ENCODE data around the gene COG1.
A peak's percentile ranks its signal among the peaks of the same experiment; 100 is the strongest.

COG1 gene

GRCh38 chr17:73172252-73172651 is 20.6 kb upstream of the COG1 start:
- no peak for DNase-seq

- no peak for DNase-seq
These were observed 18.7 kb upstream of the COG1 start for GRCh38 chr17:73174126-73174525.

GRCh38 chr17:73175962-73176565 is 16.8 kb upstream of the COG1 start:
- DNase-seq, result no peak

DNA sequence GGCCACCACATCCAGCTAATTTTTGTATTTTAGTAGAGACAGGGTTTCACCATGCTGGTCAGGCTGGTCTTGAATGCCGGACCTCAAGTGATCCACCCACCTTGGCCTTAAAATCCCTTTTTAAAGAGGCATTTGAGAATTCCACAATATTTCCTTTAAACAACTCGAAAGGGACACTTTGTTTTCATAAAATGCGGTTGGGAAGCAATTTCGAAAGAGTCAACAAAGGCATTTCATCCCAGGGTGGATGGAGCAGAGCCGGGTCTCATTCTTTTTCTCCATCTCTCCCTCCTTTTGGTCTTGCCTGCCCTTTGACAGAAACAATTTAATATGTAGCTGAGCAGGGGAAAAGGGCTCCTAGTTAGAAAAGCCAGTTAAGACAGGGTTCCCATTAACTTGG is 13.5 kb upstream of the COG1 start:
- no peak for DNase-seq

- no peak for DNase-seq
These were observed 13.0 kb upstream of the COG1 start for GRCh38 chr17:73179878-73180277.

GRCh38 chr17:73182616-73183310 is 10.1 kb upstream of the COG1 start:
- peak; percentile 34 to 74 for DNase-seq

DNA sequence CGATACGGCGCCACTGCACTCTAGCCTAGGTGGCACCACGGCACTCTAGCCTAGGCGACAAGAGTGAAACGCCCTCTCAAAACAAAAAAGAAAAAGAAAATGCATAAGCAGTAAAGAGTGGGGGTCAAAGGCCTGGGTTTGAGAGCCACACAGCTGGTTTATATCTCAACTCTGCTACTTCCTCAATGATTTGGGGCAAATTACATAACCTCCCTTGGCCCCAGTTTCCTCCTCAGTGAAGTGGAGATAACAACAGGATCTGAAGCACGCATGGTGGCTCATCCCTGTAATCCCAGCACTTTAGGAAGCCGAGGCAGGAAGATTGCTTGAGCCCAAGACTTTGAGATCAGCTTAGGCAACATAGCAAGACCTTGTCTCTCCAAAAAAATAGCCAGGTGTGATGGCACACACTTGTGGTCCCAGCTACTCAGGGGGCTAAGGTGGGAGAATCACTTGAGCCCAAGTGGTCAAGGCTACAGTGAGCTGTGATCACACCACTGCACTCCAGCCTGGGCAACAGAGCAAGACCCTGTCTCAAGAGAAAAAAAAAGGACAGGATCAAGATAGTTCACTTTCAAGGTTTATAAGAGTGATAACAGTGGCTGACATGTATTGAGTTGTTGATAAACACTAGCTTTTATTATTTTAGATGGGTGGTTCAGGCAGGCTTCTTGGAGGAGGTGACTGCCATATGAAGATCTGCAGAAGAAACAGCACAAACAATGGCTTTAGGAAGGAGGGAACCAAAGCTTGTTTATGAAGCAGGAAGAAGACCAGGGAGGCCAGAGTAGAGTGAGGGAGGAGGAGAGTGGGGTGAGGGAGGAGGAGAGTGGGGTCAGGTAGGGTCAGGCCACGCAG is 8.5 kb upstream of the COG1 start:
- no peak for DNase-seq

GRCh38 chr17:73186283-73187050 is 6.4 kb upstream of the COG1 start:
- DNase-seq, result no peak

- no peak for DNase-seq
These were observed 5.6 kb upstream of the COG1 start for GRCh38 chr17:73187203-73187769.

- no peak for DNase-seq
These were observed 4.8 kb upstream of the COG1 start for GRCh38 chr17:73188011-73188410.

DNA sequence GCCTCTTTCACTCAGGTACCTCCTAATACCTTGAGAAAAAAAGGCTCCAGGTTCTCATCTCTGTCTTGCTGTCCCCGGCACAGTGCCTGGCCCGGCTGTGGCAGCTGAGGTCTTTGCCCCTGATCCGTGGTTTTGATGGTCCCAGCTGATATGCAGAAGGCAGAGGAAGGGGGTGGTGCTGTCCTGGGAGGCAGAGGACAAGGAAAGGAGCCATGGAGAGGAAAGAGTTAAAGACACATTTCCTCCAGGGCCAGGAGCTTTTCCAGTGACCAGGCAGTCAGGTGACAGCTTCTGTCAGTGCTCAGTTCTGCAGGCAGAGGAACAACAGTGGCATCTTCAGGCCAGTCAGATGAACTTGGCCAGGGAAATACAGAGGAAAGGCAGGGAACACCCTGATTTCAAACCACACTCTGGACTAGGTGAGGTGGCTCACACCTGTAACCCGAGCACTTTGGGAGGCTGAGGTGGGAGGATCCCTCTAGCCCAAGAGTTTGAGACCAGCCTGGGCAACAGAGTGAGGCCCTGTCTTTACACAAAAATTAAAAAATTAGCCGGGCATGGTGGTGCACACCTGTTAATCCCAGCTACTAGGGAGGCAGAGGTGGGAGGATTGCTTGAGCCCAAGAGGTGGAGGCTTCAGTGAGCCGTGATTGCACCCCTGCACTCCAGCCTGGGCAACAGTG is 3.3 kb upstream of the COG1 start:
- peak in 1 of 2 experiments; percentile 42 for DNase-seq

DNA sequence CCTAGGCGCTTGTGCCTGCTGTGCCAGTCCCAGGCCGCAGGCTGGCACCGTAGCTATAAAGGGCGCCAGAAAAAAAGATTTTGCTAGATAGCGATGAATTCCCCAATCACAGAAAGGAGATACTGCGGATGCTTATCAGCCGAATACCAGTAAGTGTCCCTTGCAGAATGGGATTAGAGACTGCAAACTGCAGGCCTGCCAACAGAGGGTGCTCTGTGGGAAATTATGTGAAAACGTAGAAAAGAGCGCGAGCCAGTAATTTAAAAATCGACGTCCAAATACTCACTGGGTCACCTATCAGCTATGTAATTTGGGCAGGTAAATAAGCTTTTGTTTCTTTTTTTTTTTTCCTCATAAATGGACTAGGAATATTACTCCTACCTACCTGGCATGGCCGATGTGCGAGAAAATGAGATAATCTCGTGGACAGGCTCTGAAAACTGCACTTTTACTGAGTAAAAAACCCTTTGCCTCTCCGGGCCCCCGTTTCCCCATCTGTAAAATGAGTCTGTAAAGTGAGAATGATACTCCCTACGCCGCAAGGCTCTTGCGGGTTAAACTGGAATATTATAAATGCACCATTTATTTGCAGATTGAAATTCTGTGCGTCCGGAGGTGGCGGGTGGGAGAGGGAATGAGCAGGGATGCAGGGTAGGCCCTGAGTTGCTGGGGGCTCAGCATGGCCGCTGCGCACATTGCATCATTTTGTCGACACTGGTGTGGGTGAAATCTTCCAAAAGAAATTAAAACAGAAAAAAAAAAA is 1.2 kb upstream of the COG1 start:
- peak in 1 of 2 experiments; percentile 61 for DNase-seq

DNA sequence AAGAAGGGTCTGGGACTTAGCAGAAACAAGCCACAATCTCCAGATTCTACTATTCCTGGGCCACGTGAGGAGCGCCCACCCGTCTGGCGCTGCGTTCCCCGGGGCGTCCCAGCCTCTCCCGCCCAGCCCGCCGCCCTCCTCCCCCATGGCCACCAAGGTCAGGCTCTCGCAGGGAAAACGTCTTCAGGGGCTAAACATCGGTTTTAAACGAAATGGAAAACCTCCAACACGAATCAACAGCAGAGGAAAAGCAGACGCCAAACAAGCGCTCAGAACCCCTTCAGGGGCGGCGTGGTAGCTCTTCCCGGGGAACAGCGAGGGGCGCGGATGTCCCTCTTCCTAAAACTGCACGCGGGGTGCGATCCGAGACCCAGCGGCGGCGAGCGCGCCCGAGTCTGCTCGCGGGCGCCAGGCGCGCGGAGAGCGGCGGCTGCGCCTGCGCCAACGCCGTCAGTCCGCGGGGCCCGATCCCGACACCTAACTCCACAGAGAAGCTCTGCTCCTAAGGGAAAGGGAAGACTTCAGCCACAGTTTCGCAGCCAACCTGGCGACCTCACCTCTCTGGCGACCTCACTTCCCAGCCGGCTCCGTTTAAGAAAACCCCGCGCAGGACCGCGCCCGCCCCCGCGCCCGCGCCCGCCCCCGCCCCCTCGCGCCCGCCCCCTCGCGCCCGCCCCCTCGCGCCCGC is 505 bp upstream of the COG1 start:
- DNase-seq, result no peak

- DNase-seq, result no peak
These were observed 1.8 kb downstream of the COG1 start for GRCh38 chr17:73194514-73195222.

DNA sequence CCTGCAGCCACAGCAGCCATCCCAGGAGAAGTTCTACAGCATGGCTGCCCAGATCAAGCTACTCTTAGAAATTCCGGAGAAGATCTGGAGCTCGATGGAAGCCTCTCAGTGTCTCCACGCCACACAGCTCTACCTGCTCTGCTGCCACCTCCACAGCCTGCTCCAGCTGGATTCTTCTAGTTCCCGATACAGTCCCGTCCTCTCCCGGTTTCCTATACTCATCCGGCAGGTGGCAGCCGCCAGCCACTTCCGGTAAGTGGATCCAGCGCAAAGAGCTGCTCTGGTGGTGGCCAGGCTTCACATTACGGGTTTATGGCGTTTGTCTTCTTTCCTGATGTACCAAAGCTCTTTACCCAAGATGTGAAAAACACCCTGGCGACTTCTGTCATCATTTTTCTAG is 3.6 kb downstream of the COG1 start:
- DNase-seq, result peak in 1 of 2 experiments; percentile 13

- peak; percentile 10 to 19 for DNase-seq
These were observed 4.3 kb downstream of the COG1 start for GRCh38 chr17:73197161-73197560.

- no peak for DNase-seq
These were observed 5.5 kb downstream of the COG1 start for GRCh38 chr17:73198201-73198929.

- DNase-seq, result no peak
These were observed 6.0 kb downstream of the COG1 start for GRCh38 chr17:73198930-73199260.

DNA sequence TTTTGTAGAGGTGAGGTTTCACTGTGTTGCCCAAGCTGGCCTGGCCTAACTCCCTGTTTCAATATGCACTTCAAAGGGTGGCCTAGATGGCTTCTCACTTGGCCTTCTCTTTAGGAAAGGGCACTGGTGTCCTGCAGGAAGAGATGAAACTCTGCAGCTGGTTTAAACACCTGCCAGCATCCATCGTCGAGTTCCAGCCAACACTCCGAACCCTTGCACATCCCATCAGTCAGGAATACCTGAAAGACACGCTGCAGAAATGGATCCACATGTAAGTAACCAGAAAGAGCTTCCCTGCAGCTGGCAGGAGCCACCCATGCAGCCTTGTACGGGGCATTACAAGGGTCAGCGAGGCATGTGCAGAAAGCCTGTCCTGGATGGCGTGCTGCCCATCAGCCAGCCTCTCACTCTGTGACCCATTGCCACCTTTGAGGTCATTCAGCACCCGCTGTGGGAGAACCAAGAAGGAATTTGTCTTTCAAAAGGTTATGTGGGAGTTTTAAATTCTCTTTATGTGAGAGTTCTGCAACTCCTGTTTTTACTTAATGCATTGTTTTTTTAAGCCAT is 7.0 kb downstream of the COG1 start:
- DNase-seq, result no peak
